Trophoblast cell (in vitro differentiated cells and primary cell): ENCODE results near the gene LSM8.
"Not testable (repeated sequence)": the region's sequence is repeated elsewhere in the genome, so short reads cannot be mapped to it uniquely, and the experiment has no call there.

Source experiments
- DNase-seq, 2 donors: peaks; one replicate each; pipeline ENCODE4 v3.0.0-alpha.2; 2016
- H2AFZ ChIP-seq: 2 replicates; pipeline ENCODE4 v1.6.1; 2013; ENCODE audit warnings: low read length, moderate library complexity, mild to moderate bottlenecking; ENCODE audit not compliant: insufficient read depth, poor library complexity
- H2AK5ac ChIP-seq: 2 replicates; pipeline ENCODE4 v1.6.1; 2013; ENCODE audit warnings: mild to moderate bottlenecking, low read length
- H2BK120ac ChIP-seq: 2 replicates; pipeline ENCODE4 v1.6.1; 2013; ENCODE audit warnings: low read length, mild to moderate bottlenecking, moderate library complexity; ENCODE audit not compliant: insufficient read depth, poor library complexity
- H2BK12ac ChIP-seq: 2 replicates; pipeline ENCODE4 v1.6.1; 2013; ENCODE audit warnings: mild to moderate bottlenecking, low read length, moderate library complexity
- H2BK5ac ChIP-seq: 2 replicates; pipeline ENCODE4 v1.6.1; 2013; ENCODE audit warnings: low read length, low read depth, moderate library complexity, mild to moderate bottlenecking; ENCODE audit not compliant: poor library complexity
- H3K14ac ChIP-seq: 2 replicates; pipeline ENCODE4 v1.6.1; 2013; ENCODE audit warnings: mild to moderate bottlenecking, low read length
- H3K18ac ChIP-seq: 2 replicates; pipeline ENCODE4 v1.6.1; 2013; ENCODE audit warnings: mild to moderate bottlenecking, low read length
- H3K23ac ChIP-seq: 2 replicates; pipeline ENCODE4 v1.6.1; 2013; ENCODE audit warnings: low read length
- H3K27ac ChIP-seq: 2 replicates; pipeline ENCODE4 v1.5.1; 2013; ENCODE audit warnings: low read depth, mild to moderate bottlenecking, inconsistent platforms, low read length, moderate library complexity
- H3K27me3 ChIP-seq: 2 replicates; pipeline ENCODE4 v1.6.1; 2013; ENCODE audit warnings: inconsistent platforms, mild to moderate bottlenecking, low read length, moderate library complexity; ENCODE audit not compliant: insufficient read depth
- H3K36me3 ChIP-seq, 2 experiments: 1 replicate in 1 of 2; 2 replicates in 1 of 2; pipeline ENCODE4 v1.6.1; 2013; ENCODE audit warnings: low read length in 2 of 2, mild to moderate bottlenecking in 2 of 2, moderate library complexity in 1 of 2; ENCODE audit not compliant: insufficient read depth in 2 of 2, control insufficient read depth in 1 of 2
- H3K4ac ChIP-seq: 2 replicates; pipeline ENCODE4 v1.6.1; 2013; ENCODE audit warnings: low read depth, mild to moderate bottlenecking, low read length, moderate library complexity
- H3K4me1 ChIP-seq, 2 experiments: 1 replicate in 1 of 2; 2 replicates in 1 of 2; pipeline ENCODE4 v1.6.1; 2013; ENCODE audit warnings: low read length in 2 of 2, mild to moderate bottlenecking in 2 of 2, moderate library complexity in 1 of 2; ENCODE audit not compliant: insufficient read depth in 2 of 2, control insufficient read depth in 1 of 2
- H3K4me2 ChIP-seq: 2 replicates; pipeline ENCODE4 v1.6.1; 2013; ENCODE audit warnings: inconsistent platforms, mild to moderate bottlenecking, low read length, moderate library complexity
- H3K4me3 ChIP-seq: 2 replicates; pipeline ENCODE4 v1.5.1; 2013; ENCODE audit warnings: mild to moderate bottlenecking, low read depth, low read length, inconsistent platforms
- H3K79me1 ChIP-seq: one replicate; pipeline ENCODE4 v1.6.1; 2013; ENCODE audit warnings: low read length
- H3K79me2 ChIP-seq: 2 replicates; pipeline ENCODE4 v1.6.1; 2013; ENCODE audit warnings: low read length, mild to moderate bottlenecking; ENCODE audit not compliant: control insufficient read depth, insufficient read depth, poor library complexity
- H3K9ac ChIP-seq: 2 replicates; pipeline ENCODE4 v1.6.1; 2013; ENCODE audit warnings: mild to moderate bottlenecking, low read length
- H3K9me3 ChIP-seq: 2 replicates; pipeline ENCODE4 v1.6.1; 2013; ENCODE audit warnings: low read depth, mild to moderate bottlenecking, control low read depth, inconsistent platforms, low read length; ENCODE audit not compliant: insufficient read depth
- H4K12ac ChIP-seq: 2 replicates; pipeline ENCODE4 v1.6.1; 2013; ENCODE audit warnings: low read depth, mild to moderate bottlenecking, low read length, moderate library complexity
- H4K8ac ChIP-seq: 2 replicates; pipeline ENCODE4 v1.6.1; 2013; ENCODE audit warnings: low read depth, mild to moderate bottlenecking, low read length, moderate library complexity
- H4K91ac ChIP-seq: one replicate; pipeline ENCODE4 v1.6.1; 2013; ENCODE audit warnings: low read depth, mild to moderate bottlenecking, low read length, moderate library complexity
- WGBS: extraction: QIAGEN DNeasy Blood & Tissue Kit; methylation state at CpG from one replicate; pipeline ENCODE4 v1.1.7; 2013; ENCODE audit warnings: missing lambda C conversion rate; ENCODE audit not compliant: insufficient read length, insufficient coverage; ENCODE audit errors: extremely low coverage; 5-methylcytosine and 5-hydroxymethylcytosine counted together

Gene LSM8

DNA sequence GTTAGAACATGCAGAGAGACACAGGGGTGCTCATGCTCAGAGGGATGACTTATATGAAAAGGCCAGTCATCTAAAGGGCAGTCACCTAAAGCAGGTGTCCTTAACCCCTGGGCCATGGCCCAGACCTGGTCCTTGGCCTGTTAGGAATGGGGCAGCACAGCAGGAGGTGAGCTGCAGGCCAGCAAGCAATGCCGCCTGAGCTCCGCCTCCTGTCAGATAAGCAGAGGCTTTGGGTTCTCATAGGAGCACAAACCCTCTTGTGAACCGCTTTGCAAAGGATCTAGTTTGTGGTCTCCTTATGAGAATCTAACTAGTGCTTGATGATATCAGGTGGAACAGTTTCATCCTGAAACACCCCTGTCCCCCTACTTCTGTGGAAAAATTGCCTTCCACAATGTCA, 55.0 kb downstream of the LSM8 start:
- H3K27ac ChIP-seq = no peak overlapping the region
- H4K8ac ChIP-seq = no peak overlapping the region
- no peak overlapping the region for H2BK12ac ChIP-seq
- no peak overlapping the region for H2BK5ac ChIP-seq
- no peak overlapping the region for H3K9ac ChIP-seq
- no peaks in the 10 kb centered on the region for H3K9me3 ChIP-seq
- H3K23ac ChIP-seq = no peak overlapping the region
- no peak overlapping the region for H3K4me3 ChIP-seq
- H3K79me2 ChIP-seq = no peaks in the 10 kb centered on the region
- H3K36me3 ChIP-seq = no peaks in the 10 kb centered on the region
- H3K4ac ChIP-seq = no peak overlapping the region
- H3K4me1 ChIP-seq = no peaks in the 10 kb centered on the region
- H2AFZ ChIP-seq = no peak overlapping the region
- no peak overlapping the region for H4K91ac ChIP-seq
- no peak overlapping the region for H2BK120ac ChIP-seq
- WGBS = no CpG with 5 or more reads among the region's 3 CpGs
- H4K12ac ChIP-seq = no peak overlapping the region
- no peak overlapping the region for H2AK5ac ChIP-seq
- DNase-seq = no peak
- H3K18ac ChIP-seq = no peak overlapping the region
- H3K79me1 ChIP-seq = no peaks in the 10 kb centered on the region
- H3K27me3 ChIP-seq = no peaks in the 10 kb centered on the region
- no peak overlapping the region for H3K4me2 ChIP-seq
- H3K14ac ChIP-seq = no peak overlapping the region

DNA sequence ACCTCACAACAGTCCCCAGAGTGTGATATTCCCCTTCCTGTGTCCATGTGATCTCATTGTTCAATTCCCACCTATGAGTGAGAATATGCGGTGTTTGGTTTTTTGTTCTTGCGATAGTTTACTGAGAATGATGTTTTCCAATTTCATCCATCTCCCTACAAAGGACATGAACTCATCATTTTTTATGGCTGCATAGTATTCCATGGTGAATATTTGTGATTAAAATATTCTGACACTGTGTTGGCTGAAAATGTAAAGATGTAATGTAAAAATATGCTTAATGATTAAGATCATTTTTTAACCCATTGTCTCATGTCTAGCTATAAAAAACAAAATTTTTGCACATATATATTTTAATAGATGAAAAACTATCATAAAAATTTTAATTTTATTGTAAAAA, 56.4 kb downstream of the LSM8 start:
- not testable (repeated sequence) for H3K4me3 ChIP-seq, H3K9ac ChIP-seq, H4K91ac ChIP-seq, H3K27ac ChIP-seq, H3K79me2 ChIP-seq, H2BK5ac ChIP-seq, H2AFZ ChIP-seq, H3K4me2 ChIP-seq, H4K8ac ChIP-seq, H3K27me3 ChIP-seq, H3K9me3 ChIP-seq, H2AK5ac ChIP-seq, H3K79me1 ChIP-seq, DNase-seq, H2BK120ac ChIP-seq, H3K23ac ChIP-seq, H4K12ac ChIP-seq, H3K36me3 ChIP-seq, H3K18ac ChIP-seq, H3K14ac ChIP-seq, H2BK12ac ChIP-seq, H3K4ac ChIP-seq, H3K4me1 ChIP-seq
- no CpG with 5 or more reads among the region's 2 CpGs for WGBS
